C4-2B (cell line): ENCODE data around the gene CPA3.

ENCODE experiments used
- H3K27ac ChIP-seq: fragments of 450-650 bp; 2 replicates; pipeline ENCODE4 v1.5.1; 2017
- ZFX ChIP-seq: fragments of 450-650 bp; IDR thresholded peaks from 2 replicates; pipeline ENCODE4 v1.6.1; 2017
- TF ChIP-seq, protein P1 (sequence below): fragments of 450-650 bp; conservative IDR thresholded peaks from 2 replicates; pipeline ENCODE4 v1.5.1; 2017; ENCODE audit warnings: mild to moderate bottlenecking

CPA3 gene, protein sequence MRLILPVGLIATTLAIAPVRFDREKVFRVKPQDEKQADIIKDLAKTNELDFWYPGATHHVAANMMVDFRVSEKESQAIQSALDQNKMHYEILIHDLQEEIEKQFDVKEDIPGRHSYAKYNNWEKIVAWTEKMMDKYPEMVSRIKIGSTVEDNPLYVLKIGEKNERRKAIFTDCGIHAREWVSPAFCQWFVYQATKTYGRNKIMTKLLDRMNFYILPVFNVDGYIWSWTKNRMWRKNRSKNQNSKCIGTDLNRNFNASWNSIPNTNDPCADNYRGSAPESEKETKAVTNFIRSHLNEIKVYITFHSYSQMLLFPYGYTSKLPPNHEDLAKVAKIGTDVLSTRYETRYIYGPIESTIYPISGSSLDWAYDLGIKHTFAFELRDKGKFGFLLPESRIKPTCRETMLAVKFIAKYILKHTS

DNA sequence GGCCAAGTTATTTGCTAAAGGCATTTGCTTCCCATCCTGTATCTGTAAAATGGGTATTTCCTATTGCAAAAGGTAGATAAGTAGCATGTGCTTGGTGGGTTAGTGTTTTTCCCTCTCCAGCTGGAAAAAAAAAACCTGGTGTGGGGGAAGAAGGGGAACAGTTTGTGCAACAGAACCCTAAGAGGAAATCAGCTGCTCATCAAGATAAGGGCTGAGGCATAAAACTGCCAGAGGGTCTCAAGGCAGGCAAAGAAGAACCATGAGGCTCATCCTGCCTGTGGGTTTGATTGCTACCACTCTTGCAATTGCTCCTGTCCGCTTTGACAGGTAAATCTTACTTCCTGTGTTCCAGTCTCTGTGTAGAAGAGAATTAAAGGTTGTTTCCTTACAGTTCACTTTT lies at the start of gene CPA3:
Gene CPA3, plus strand, starts transcription at position 248 of the 400 bp plus-strand sequence. Its CDS starts 12 bp downstream, at position 260.
- H3K27ac ChIP-seq, result no peak within 1 kb of the TSS
- TF ChIP-seq, protein P1, sequence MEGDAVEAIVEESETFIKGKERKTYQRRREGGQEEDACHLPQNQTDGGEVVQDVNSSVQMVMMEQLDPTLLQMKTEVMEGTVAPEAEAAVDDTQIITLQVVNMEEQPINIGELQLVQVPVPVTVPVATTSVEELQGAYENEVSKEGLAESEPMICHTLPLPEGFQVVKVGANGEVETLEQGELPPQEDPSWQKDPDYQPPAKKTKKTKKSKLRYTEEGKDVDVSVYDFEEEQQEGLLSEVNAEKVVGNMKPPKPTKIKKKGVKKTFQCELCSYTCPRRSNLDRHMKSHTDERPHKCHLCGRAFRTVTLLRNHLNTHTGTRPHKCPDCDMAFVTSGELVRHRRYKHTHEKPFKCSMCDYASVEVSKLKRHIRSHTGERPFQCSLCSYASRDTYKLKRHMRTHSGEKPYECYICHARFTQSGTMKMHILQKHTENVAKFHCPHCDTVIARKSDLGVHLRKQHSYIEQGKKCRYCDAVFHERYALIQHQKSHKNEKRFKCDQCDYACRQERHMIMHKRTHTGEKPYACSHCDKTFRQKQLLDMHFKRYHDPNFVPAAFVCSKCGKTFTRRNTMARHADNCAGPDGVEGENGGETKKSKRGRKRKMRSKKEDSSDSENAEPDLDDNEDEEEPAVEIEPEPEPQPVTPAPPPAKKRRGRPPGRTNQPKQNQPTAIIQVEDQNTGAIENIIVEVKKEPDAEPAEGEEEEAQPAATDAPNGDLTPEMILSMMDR, result no peak
- no peak for TF ChIP-seq ZFX

DNA sequence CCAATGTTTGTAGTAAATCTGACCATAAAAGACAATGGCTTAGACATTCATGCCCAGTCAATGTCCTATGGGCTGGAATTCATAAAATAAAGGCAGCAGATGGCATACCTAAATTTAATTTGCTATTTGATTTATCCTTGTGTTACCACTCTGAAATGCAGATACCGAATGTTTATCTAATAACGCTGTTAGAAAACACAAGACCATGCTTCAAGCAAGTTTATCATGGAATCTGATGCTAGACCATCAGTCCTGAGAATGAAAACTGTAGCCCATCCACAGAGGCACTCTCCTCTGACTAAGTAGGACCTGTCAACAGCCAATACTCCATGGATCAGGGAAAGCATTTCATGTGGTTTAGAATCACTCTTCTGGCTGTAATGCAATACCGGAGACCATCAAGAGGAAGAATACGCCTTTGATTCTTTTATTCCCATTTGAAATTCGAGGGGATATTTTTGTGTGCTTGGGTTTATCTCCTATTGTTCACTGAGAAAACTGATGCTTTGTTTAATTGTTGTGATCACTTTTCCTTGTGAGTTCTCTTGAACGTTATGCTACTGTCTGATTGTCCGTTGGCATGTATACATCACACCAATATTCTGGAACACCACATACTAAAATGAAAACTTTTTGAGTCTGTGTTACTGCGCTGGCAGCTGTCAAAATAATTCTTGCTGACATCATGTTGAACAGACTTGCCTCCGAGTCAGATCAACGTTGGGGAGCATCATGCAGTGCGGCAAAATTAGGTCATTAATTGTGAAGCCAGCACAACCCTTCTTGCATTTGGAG lies 49.6 kb upstream of the CPA3 start:
- no peak overlapping the region for H3K27ac ChIP-seq
- TF ChIP-seq, protein P1, result no peak
- TF ChIP-seq ZFX, result no peak

DNA sequence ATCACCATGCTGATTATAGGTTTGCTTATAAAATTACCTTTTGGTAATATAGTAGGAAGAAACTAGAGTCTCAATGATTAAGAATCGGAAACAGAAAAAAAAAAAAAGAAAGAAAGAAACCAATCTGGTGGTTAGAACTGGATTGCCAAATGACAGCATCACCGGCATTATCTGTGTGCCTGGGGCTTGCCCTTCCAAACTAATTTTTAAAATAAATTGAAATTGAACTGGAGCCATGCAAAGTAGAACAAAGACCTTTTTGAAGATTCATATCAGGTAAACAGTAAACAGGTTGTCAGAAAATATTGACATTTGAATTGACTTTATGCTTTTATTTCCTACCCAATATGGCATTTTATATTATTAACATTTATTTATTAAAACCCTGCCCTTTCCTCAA lies 48.7 kb upstream of the CPA3 start:
- TF ChIP-seq, protein P1, result no peak
- no peak for TF ChIP-seq ZFX

DNA sequence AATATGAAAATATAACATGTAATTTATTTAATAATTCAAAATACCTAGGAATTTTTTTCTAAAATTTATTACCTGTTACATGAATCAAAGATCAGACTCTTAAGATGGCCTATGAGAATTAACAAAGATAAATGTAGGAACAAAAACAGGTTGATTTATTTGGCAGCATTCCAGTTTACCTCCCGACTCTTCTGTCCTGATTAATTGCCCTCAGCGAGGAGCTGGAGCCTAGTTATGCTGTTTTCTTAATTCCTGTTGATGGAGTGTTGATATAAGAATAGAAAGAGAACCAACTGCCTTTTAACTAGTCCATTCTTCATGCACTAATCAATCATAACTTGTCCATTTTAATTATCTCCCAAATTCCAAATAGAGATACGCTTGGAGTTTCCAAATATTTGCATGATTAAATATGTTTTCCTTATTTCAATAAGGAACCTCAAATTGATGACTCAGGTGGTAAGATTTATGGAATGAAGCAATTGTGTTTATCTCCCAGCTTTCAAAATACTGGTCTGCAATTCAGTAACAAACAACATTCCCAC lies 48.0 kb upstream of the CPA3 start:
- TF ChIP-seq ZFX, result no peak
- TF ChIP-seq, protein P1, result no peak

More for the DNA sequence above, 48.7 kb upstream of the CPA3 start:
- no peak overlapping the region for H3K27ac ChIP-seq

DNA sequence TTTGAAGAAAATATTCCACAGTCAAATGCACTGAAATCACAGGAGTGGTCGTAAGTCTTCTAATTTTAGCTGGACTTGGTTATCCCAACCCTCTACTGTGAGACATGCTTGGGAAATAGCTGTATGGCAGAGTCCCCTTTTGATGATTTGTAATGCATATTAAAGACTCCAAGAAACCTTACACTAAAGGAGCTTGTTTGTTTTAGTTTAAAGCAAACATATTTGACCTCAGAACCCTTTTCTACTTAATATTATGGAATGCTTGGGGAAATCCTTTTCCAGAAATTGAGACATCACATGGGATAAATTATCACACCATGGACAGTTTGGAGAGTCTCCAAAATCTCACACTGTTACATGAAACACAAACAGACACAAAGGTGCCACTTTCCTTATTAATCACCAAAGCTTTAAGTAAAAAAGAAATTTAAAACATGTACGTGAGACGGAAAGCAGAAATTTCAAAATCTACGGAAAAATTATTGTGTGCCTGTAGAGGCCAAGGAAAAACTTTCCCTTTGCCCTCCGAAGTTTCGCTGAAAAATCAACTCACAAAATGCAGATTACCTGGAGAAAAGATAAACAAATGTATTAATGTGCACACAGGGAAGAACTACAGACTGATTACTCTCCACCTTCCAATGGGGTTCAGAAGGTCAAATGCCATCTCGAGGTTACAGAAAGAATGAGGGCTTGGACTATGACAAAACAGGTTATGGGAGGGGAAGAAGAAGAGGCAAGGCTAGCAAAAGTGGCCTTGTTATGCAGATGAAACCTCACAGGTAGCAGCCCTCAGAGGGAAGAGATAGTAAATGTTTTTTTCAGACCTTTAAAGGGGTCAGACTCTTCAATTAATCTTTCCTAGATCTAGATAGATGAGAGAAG lies 44.5 kb upstream of the CPA3 start:
- H3K27ac ChIP-seq, result no peak overlapping the region
- no peak for TF ChIP-seq ZFX
- TF ChIP-seq, protein P1, result no peak

More for the DNA sequence above, 48.0 kb upstream of the CPA3 start:
- H3K27ac ChIP-seq, result no peak overlapping the region

DNA sequence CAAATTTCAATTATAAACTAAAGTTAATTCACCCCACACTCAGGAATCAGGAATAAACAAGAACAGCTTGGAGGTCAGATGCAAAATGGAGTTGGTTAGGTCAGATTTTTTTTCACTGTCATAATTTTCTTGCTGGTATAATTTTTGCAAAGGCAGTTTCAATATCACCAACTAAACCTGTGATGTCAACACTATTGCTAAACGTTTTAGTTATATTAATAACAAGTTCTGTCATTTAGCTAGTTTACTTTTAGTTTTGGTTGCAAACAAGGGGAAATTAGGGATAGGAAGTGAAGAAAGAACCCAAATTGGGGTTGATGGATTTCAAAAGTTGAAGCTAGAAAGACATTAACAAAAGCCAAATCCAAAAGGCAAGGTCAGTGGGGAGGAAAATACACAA lies 42.1 kb upstream of the CPA3 start:
- no peak for TF ChIP-seq ZFX
- TF ChIP-seq, protein P1, result no peak
- H3K27ac ChIP-seq, result no peak overlapping the region
